ENCODE measurements around the gene PBX1.

The PBX1 gene

DNA sequence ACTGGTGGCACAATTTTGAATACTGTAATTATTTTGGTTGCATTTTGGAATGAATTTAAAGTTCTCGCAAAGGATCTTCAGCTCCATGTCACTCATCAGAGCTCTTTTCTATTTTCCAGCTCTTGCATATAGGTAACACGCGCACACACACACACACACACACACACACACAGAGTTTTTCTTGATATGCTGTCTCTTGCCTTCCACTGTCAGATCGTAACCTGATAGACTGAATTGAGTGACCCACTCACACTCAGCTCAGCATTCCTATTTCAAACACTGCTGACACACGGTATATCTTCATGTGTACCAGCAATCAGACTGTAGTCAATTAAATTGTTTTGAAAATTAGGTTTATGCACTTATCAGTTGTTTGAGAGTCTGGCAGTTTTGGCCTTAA, 214.1 kb downstream of the PBX1 start:
- TF ChIP-seq, protein P1, sequence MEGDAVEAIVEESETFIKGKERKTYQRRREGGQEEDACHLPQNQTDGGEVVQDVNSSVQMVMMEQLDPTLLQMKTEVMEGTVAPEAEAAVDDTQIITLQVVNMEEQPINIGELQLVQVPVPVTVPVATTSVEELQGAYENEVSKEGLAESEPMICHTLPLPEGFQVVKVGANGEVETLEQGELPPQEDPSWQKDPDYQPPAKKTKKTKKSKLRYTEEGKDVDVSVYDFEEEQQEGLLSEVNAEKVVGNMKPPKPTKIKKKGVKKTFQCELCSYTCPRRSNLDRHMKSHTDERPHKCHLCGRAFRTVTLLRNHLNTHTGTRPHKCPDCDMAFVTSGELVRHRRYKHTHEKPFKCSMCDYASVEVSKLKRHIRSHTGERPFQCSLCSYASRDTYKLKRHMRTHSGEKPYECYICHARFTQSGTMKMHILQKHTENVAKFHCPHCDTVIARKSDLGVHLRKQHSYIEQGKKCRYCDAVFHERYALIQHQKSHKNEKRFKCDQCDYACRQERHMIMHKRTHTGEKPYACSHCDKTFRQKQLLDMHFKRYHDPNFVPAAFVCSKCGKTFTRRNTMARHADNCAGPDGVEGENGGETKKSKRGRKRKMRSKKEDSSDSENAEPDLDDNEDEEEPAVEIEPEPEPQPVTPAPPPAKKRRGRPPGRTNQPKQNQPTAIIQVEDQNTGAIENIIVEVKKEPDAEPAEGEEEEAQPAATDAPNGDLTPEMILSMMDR (IDR thresholded peaks at IDR 0.05; ENCODE audit: low read depth, low read length, missing control alignments) = no peak
- in situ Hi-C loops (cut with HindIII; ENCODE audit: low sequenced_read_pairs) = no loop called here
- H3K4me3 ChIP-seq (ENCODE audit: low read depth, low read length) = no peak overlapping the region
- no peak for DNase-seq (ENCODE audit: low read depth)

DNA sequence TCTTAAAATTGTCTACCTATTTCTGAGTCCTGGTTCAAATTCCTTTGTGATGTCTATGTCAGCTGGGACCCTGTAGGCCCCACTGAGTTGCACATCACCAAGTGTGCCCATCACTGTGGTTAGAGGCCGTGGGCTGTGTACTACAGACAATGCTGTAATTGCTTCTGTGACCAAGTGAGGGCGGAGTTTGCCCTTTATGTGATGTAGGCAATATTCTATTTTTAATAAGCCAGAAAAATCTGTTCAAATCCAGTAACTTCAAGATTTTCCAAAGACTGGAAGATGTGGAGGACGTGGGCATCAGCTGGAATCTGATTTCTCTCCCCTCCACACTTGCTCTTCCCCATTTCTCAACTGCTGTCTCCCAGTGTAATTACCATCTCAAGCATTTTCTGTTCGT, 215.4 kb downstream of the PBX1 start:
- TF ChIP-seq, protein P1 (IDR thresholded peaks at IDR 0.05; ENCODE audit: low read depth, low read length, missing control alignments) = no peak
- no peak for DNase-seq (ENCODE audit: low read depth)
- in situ Hi-C loops (cut with HindIII; ENCODE audit: low sequenced_read_pairs) = no loop called here
- H3K4me3 ChIP-seq (ENCODE audit: low read depth, low read length) = no peak overlapping the region

DNA sequence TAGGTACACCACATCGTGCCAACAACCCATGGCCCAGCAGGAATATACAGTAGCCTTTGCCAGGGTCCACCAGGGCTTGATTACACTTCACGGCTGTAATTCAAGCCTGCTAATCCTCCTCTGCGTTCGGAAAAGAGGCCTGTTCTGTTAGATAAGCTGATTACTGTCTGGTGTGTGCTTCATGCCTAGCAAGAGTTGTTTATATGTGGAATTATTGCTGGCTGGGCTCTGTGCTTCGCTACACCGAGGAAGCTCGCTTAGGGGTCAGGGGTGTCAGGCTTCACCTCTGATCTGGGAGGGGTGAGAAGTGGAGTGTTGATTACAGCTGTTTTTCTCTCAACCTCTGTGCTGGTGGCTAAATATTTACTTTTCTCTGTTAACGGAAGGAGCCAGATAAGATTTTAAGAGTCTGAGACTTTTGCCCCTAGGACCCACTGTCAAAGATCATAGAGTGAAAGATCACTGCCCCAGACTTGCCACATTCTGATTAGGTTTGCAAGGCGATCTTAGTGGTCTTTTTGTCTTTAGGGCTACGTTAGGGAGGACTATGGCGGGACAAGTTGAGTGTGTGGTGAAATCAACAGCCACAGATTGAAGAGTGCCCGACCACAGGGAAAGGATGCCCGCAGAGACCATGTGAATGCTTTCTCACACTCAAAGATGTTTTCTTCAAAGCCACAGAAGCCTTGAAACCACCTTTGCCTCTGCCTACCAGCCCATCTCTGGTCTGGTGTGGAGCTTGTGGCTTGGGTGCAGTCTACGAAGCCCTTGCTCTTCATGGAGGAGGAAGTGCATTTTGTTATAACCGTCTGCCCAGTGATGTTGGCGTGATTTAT, 216.1 kb downstream of the PBX1 start:
- H3K4me3 ChIP-seq (ENCODE audit: low read depth, low read length) = no peak overlapping the region
- TF ChIP-seq, protein P1 (IDR thresholded peaks at IDR 0.05; ENCODE audit: low read depth, low read length, missing control alignments) = no peak
- no peak for DNase-seq (ENCODE audit: low read depth)
- in situ Hi-C loops (cut with HindIII; ENCODE audit: low sequenced_read_pairs) = no loop called here

DNA sequence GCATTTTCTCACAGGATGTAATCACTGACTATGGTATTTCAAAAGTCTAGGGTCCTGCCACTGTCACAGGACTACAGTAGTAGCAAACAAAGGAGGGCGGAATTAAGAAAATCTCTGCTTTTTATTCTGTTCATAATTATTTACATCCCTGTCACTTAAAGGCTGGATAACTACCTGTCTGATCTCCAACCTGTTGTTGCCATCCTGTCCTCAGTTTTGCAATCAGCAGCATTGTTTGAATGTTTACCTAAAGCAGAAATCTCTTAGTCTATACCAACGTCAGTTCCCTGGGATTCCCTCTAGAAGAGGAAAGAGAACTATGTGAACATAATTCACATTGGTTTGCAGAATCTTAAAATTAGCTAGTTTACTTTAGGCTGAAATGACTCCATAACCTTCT, 218.5 kb downstream of the PBX1 start:
- no peak for DNase-seq (ENCODE audit: low read depth)
- no peak overlapping the region for H3K4me3 ChIP-seq (ENCODE audit: low read depth, low read length)
- in situ Hi-C loops (cut with HindIII; ENCODE audit: low sequenced_read_pairs) = no loop called here
- TF ChIP-seq, protein P1 (IDR thresholded peaks at IDR 0.05; ENCODE audit: low read depth, low read length, missing control alignments) = no peak

DNA sequence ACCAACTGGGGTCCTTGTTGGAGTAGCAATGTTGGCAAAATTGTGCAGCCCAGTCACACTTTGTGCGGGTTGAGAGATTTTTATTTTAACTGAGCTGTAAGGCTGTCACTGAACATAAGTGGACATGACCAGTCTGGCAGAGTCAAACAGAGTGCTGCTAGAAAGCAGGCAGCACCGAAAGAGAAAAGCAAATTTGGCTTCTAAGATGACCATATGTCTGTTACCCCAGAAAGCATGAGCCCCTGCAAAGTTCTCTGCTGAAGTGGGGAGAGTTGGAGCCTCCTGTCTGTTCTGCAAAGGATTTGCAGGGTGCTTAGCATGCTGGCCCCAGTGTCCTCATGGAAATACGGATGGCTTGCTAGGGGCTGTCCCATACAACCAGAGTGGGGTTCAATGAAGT, 220.4 kb downstream of the PBX1 start:
- TF ChIP-seq, protein P1 (IDR thresholded peaks at IDR 0.05; ENCODE audit: low read depth, low read length, missing control alignments) = no peak
- in situ Hi-C loops (cut with HindIII; ENCODE audit: low sequenced_read_pairs) = no loop called here

DNA sequence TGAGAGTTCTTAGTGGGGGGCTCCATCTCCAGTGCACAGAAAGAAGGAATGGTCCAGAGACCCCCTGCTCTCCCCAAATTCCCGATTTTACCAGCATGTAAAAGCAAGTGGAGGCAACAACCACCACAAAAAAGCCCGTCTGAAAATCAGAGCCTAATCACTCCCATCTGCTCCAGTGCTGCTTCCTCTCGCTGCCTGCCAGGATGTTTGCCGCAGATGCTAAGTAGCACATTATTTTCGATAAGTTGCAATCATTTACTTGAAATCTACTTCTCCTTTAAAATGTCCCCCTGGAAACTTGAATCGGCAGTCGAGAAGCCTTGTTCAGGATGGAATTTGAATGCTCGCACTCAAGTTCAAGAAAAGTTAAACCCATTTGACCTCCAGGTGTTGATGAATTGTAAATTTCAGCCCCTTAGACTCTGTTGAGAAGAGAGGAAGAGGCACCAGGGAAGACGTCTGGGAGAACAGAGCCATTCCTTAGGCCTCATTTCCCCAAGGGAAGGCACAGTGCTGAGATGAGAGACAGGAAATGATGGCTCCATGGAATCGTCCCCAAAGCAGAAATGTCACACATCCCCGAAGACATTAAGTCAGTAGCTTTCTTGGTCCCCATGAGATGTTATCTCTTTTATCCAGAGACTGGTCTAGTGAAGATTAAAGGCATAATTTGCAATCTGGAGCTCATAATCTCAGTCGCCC, 221.3 kb downstream of the PBX1 start:
- in situ Hi-C loops (cut with HindIII; ENCODE audit: low sequenced_read_pairs) = no loop called here
- TF ChIP-seq, protein P1 (IDR thresholded peaks at IDR 0.05; ENCODE audit: low read depth, low read length, missing control alignments) = no peak

More for the DNA sequence above, 220.4 kb downstream of the PBX1 start:
- no peak overlapping the region for H3K4me3 ChIP-seq (ENCODE audit: low read depth, low read length)
- no peak for DNase-seq (ENCODE audit: low read depth)

More for the DNA sequence above, 221.3 kb downstream of the PBX1 start:
- H3K4me3 ChIP-seq (ENCODE audit: low read depth, low read length) = no peak overlapping the region
- DNase-seq (ENCODE audit: low read depth) = no peak
